DMS79 treated with DMSO at 0.1 percent for 48 hours (cell line): ENCODE data around the gene SCGB3A1.

Source experiments
- DNase-seq: peaks from one replicate; lab custom pipeline; 2025; lab: John Stamatoyannopoulos, UW

SCGB3A1 gene

DNA sequence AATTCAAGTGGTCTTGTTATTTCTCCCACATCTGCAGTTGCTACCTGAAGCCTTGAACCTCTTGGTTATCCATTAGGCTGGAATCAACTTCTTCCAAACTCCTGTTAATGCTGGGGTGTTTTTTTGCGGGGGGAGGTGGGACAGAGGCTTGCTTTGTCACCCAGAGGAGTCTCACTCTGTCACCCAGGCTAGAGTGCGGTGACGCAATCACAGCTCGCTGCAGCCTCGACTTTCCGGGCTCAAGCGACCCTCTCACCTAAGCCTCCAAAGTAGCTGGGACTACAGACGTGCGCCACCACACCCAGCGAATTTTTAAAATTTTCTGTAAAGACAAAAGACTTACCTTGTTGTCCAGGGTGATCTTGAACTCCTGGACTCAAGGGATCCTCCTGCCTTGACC lies 4.4 kb downstream of the SCGB3A1 start:
- no peak for DNase-seq

DNA sequence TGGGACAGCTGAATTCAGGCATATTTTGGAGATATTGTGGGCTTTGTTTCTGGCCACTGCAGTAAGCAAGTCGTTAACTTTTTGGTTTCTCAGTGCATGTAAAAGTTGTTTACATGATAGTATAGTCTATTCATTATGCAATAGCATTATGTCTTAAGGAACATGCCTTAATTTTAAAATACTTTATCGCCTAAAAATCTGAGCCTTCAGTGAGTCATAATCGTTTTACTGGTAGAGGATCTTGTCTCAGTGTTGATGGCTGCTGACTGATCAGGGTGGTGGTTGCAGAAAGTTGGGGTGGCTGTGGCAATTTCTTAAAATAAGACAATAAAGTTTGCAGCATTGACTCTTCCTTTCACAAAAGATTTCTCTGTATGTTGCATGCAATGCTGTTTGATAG lies 5.1 kb downstream of the SCGB3A1 start:
- DNase-seq: no peak

DNA sequence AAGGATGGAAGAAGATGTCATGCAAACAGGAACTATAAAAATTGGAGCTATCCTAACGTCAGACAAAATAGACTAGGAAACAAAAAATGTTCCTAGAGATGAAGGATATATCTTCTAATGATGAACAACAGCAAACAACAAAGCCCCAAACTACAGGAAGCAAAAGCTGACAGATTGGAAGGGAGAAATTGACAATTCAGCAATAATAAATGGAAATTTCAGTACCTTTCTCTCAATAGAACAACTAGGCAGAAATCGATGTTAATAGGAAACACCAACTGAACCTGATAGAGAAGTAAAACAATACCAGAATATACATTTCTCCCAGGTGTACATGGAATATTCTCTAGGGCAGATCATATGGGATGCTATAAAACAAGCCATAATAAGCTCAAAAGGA lies 7.6 kb downstream of the SCGB3A1 start:
- no peak for DNase-seq

DNA sequence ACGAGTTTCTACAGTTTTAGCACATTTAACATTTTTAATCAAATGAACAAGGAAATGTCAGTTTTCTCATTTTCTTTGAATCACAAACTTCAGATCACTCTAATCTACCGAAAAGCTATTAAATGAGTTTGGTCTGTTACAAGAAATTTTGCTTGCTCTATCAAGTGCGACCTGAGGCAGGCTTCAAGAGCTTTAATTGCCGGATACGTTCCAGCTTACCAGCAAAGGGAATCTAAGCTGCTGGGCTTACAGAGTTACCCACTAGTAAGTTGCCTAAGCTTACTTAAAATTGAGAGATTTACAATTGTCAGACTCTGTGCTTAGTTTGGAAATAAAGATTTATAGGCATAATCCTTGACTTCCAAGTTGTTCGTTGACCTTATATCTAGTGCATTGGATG lies 10.6 kb downstream of the SCGB3A1 start:
- no peak for DNase-seq

DNA sequence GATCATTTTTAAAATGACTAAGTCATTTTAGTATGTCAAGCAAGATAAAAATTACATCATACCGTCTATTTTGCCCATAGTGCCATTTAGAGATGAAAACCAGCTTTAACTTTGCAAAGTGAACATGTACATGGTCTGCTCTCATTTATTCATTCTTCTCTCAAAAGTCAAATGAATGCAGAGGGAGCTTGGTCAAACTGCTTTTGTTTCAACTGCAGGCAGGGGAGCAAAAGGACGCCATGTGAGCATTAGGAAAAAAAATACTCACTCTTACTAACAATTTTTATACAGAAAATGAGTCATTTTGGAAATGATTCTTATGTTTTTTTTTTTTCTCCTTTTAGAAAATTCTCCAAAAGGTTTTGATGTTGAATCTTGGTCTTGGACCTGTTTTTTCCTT lies 15.7 kb downstream of the SCGB3A1 start:
- DNase-seq: no peak

DNA sequence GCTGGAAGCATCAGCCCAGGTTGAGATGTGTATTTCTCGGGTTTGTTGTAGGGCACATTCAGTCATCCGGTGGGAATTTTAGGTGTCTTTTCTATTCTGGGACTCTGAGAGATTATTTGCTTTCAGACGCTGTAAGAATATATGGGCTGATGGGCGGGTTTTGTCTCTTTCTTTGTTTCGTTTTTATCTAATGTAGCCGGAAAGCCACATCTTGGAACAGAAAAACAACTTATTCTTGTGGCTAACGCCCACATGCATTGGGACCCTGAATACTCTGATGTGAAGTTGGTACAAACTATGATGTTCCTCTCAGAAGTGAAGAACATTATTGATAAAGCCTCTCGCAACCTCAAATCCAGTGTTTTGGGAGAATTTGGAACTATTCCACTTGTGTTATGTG lies 22.4 kb downstream of the SCGB3A1 start:
- DNase-seq: no peak

DNA sequence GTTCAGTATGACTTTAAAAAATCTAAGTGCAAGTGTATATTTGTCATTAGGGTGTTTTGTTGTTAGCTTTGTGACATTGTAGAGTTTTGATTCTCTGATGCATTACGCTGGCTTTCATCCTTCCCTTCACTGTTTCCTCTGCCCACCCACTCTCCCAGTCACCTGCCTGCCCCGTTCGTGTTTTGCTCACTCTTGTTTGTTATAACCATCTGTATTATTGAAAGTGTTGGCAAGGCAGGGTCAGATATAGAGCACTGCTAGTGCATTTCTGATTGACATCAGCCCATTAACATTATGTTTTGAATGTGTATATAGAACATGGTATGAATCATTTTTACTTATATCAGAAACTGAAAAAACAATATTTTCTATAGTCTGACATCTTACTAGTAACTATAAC lies 27.3 kb downstream of the SCGB3A1 start:
- no peak for DNase-seq

DNA sequence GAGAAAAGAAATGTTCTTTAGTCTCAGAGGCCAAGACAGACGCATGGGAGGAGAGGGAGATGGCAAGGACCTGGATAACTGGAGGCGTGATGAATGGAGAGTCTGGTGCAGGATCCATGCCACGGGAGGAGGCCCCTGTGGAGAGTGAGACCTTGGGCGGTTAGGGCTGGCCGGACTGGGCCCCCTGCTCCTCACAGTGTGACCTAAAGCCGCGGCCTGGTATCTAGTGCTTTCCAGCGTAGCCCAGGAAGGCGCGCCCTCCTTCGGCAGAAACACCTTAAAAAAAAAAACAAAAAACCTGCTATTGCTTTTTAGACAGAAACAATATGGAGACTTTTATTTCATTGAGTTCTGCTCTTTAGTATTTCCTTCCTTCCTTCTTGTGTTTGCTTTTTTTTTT lies 33.1 kb downstream of the SCGB3A1 start:
- DNase-seq: no peak

DNA sequence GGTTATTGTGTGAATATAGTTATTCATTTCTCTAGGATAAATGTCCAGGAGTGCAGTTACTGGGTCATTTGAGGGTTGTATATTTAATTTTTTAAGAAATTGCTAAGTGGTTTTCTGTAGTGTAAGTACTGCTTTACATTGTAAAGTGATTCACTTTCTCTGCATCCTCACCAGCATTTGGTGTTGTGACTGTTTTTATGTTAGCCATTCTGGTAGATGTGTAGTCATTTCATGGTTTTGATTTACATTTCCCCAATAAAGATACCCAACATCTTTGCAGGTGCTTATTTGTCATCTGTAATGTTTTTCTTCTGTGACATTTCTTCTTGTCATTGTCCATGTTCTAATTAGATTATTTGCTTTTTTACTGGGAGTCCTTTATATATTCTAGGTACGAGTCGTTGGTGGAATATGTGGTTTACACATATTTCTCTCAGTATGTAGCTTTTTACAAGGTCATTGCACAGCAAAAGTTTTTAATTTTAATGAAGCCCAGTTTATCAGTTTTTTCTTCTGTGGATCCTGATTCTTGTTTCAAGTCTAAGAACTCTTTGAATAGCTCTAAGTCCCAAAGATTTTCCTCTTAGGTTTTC lies 34.0 kb downstream of the SCGB3A1 start:
- no peak for DNase-seq

DNA sequence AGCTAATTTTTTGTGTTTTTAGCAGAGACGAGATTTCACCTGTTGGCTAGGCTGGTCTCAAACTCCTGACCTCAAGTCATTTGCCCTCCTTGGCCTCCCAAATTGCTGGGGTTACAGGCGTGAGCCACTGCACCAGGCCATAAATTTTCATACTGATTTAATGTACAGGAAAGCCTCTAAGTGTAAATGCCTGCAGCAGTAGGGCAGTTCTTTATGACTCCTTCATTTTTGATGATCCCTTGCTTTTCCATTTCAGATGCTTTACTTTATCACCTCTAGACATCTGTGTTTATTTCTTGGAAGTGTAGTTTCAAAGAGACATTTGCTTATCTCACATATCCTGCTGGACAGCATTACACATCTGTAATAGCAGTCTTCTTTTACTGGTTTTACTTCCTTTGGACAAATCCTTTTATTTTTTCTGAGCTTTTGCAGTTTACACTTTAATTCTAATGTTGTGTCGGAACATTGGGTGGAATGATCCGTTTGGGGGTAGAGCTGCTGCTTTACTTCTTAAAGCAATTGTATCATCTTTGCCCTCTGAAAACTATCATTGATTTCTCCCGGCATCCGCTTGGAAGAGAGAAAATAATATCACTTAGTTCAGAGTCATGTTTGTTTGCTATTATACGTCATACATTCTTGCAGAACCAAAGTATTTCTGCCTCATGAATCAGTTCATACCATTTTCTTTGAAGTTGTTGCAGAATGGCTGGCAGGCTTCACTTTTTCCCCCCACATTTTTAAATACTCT lies 36.0 kb downstream of the SCGB3A1 start:
- no peak for DNase-seq

DNA sequence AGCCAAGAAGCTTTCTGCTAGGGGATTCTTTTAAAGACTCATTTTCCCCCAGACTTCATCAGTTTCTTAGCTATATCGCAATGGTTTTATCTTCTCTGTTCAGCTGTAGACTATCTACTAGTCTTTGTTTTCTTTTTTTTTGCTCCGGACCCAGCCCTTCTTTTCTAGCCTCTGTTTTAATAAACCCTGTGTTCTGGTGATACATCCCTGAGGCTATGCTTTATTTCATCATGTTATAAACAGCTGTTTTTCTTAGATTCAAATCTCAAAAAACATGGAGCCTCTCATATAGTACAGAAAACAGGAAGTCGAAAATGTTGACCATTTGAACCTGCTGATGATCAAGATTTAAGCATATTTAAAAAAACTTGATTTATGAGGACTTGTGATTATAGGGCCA lies 37.8 kb downstream of the SCGB3A1 start:
- no peak for DNase-seq

DNA sequence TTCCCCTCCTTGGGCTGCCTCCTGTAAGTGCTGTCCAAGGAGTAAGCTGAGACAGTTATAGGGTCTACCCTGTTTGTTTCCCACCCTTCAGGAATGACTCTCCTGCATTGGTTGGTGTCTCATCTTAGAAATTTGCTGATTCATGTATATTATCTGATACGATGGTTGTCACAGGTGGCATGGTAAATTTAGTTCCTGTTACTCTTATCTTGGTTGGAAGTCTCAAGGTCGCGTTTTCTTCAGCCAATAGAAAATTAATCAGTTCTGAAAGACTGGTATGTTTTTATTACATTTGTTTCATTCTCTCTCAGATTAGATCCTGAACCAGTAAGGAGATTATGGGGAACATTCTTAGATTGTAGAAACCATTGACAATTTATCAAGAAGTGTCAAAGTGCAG lies 42.7 kb downstream of the SCGB3A1 start:
- DNase-seq: no peak

DNA sequence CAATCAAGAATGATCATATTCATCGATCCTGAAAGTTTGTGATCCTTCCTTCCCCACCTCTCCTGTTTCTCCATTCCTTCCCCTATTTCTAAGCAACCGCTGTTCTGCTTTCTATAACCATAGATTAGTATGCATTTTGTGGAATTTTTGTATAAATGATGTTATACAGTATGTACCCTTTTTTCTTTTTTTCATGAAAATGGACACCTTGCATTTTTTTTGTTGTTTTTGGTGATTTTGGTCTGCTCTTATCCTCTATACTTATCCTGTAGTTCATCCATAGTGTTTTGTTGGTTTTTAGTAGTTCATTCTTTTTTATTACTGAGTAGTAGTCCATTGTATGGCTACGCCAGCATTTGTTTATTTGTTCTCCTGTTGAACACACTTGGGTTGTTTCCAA lies 46.1 kb downstream of the SCGB3A1 start:
- no peak for DNase-seq

DNA sequence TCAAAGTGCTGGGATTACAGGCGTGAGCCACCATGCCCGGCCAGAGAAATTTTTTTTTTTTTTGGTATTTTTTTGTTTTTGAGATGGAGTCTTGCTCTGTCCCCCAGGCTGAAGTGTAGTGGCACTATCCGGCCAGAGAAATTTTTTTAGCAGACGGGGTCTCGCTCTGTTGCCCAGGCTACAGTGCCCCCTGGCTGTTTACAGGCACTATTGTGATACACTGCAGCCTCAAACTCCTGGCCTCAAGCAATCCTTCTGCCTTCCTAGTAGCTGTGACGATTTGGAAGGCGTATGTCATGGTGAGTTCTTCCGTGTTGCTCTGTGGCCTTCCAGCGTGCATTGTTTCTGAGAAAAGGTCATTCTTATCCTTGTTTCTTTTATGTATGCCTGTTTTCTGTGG lies 49.6 kb downstream of the SCGB3A1 start:
- DNase-seq: no peak
